Upper lobe of right lung (tissue), 1 donor: ENCODE measurements around the gene TDRD12. TPM values are rescaled to one million over a fixed set of nuclear protein-coding genes. Genes with fewer than 3 reads are reported as not detected.
A peak's percentile ranks its signal among the peaks of the same experiment; 100 is the strongest.
"Not testable (repeated sequence)": the region's sequence is repeated elsewhere in the genome, so short reads cannot be mapped to it uniquely, and the experiment has no call there.

Source experiments
- ATAC-seq: fragments of 200-7000 bp; cut with Tn5 transposase; one replicate; pipeline ENCODE4 v1.9.1; 2020; ENCODE audit warnings: mild to moderate bottlenecking, moderate library complexity
- DNase-seq: peaks from one replicate; pipeline ENCODE4 v3.0.0-alpha.2; 2020
- H3K27ac ChIP-seq: fragments of 200-600 bp; one replicate; pipeline ENCODE4 v1.8.0; 2022
- H3K27me3 ChIP-seq: fragments of 200-600 bp; one replicate; pipeline ENCODE4 v1.8.0; 2022; ENCODE audit warnings: mild to moderate bottlenecking
- H3K36me3 ChIP-seq: fragments of 200-600 bp; one replicate; pipeline ENCODE4 v1.8.0; 2022
- H3K4me1 ChIP-seq: fragments of 200-600 bp; one replicate; pipeline ENCODE4 v1.8.0; 2022
- H3K4me3 ChIP-seq: fragments of 200-600 bp; one replicate; pipeline ENCODE4 v1.8.0; 2022; ENCODE audit warnings: mild to moderate bottlenecking
- H3K9me3 ChIP-seq: fragments of 200-600 bp; one replicate; pipeline ENCODE4 v1.8.0; 2022
- intact Hi-C: fragments of 100-400 bp; cut with DNase I; formaldehyde crosslinking; loops from one replicate; pipeline ENCODE4 v1.11.0; 2022
- total RNA-seq: library from RNA; stranded (reverse); fragmentation: NEBNext Ultra II Directional; extraction: Animal tissue kit (Norgen Biotek cat#: 25700); gene quantifications from one replicate; pipeline ENCODE4 v1.2.1, GENCODE V29; 2021
- TF ChIP-seq, protein P1 (sequence below): fragments of 200-600 bp; IDR thresholded peaks from one replicate; pipeline ENCODE4 v1.8.0; 2022; ENCODE audit warnings: antibody characterized with exemption
- donor health status: DM: no; HTN: yes; CAD: no; lungs with severe emphysema.

TDRD12 gene
- total RNA-seq, 1 donor from 2014 or later, result not detected

GRCh38 chr19:32837531-32837930 lies 118.0 kb downstream of the TDRD12 start:
- H3K9me3 ChIP-seq, result peaks cover 5% of the 10 kb centered on the region
- H3K36me3 ChIP-seq, result no peaks in the 10 kb centered on the region
- no peaks in the 10 kb centered on the region for H3K27me3 ChIP-seq
- intact Hi-C loops, result no loop called here
- DNase-seq (no peak), ATAC-seq (no peak)
- H3K4me3 ChIP-seq, result no peak overlapping the region
- H3K4me1 ChIP-seq, result no peaks in the 10 kb centered on the region
- TF ChIP-seq, protein P1, sequence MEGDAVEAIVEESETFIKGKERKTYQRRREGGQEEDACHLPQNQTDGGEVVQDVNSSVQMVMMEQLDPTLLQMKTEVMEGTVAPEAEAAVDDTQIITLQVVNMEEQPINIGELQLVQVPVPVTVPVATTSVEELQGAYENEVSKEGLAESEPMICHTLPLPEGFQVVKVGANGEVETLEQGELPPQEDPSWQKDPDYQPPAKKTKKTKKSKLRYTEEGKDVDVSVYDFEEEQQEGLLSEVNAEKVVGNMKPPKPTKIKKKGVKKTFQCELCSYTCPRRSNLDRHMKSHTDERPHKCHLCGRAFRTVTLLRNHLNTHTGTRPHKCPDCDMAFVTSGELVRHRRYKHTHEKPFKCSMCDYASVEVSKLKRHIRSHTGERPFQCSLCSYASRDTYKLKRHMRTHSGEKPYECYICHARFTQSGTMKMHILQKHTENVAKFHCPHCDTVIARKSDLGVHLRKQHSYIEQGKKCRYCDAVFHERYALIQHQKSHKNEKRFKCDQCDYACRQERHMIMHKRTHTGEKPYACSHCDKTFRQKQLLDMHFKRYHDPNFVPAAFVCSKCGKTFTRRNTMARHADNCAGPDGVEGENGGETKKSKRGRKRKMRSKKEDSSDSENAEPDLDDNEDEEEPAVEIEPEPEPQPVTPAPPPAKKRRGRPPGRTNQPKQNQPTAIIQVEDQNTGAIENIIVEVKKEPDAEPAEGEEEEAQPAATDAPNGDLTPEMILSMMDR, result no peak
- H3K27ac ChIP-seq, result no peak overlapping the region

GRCh38 chr19:32842061-32842460 lies 122.5 kb downstream of the TDRD12 start:
- no peaks in the 10 kb centered on the region for H3K4me1 ChIP-seq
- no peak overlapping the region for H3K4me3 ChIP-seq
- ATAC-seq, result no peak
- peaks cover 5% of the 10 kb centered on the region for H3K9me3 ChIP-seq
- TF ChIP-seq, protein P1, result no peak
- DNase-seq, result no peak
- intact Hi-C loops, result no loop called here
- no peaks in the 10 kb centered on the region for H3K36me3 ChIP-seq
- no peak overlapping the region for H3K27ac ChIP-seq
- no peaks in the 10 kb centered on the region for H3K27me3 ChIP-seq

DNA sequence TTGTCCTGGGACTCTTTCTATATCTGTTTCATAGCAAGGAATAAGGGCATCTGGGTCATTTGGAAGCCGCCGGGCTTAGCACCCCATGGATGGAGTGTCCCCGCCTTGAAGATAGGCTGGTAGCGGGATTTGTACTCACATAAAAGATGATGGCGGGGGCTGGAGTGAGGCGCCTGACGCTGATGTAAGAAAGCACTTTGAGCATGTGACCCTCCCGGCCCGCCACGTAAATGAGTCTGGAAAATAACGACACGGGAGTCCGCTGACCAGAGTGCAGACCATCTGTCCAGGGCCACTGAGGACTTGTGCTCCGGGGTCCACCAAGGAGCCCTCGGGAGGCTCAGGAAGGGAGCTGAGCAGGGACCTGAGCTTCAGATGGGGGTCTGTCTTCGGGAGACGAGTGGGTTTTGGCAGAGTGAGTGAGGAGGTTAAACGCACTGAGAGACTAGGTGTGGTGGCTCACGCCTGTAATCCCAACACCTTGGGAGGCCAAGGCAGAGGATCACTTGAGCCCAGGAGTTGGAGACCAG lies 124.2 kb downstream of the TDRD12 start:
- Histone ChIP-seq H3K27ac (no peak overlapping the region), H3K4me1 (no peaks in the 10 kb centered on the region), H3K27me3 (no peaks in the 10 kb centered on the region), H3K9me3 (peaks cover 5% of the 10 kb centered on the region), H3K36me3 (no peaks in the 10 kb centered on the region), H3K4me3 (no peak overlapping the region)
- DNase-seq (no peak), ATAC-seq (no peak)
- intact Hi-C loops, result no loop called here
- TF ChIP-seq, protein P1, result no peak

DNA sequence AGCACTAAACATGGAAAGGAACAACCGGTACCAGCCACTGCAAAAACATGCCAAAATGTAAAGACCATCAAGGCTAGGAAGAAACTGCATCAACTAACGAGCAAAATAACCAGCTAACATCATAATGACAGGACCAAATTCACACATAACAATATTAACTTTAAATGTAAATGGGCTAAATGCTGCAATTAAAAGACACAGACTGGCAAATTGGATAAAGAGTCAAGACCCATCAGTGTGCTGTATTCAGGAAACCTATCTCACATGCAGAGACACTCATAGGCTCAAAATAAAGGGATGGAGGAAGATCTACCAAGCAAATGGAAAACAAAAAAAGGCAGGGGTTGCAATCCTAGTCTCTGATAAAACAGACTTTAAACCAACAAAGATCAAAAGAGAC lies 128.5 kb downstream of the TDRD12 start:
- H3K36me3 ChIP-seq, H3K9me3 ChIP-seq, H3K27me3 ChIP-seq, H3K4me1 ChIP-seq, H3K27ac ChIP-seq, intact Hi-C loops, DNase-seq, H3K4me3 ChIP-seq, ATAC-seq: not testable (repeated sequence)

- no peaks in the 10 kb centered on the region for H3K36me3 ChIP-seq
- no peak for ATAC-seq
- intact Hi-C loops, result no loop called here
These were observed 132.6 kb downstream of the TDRD12 start for GRCh38 chr19:32852216-32852615.

DNA sequence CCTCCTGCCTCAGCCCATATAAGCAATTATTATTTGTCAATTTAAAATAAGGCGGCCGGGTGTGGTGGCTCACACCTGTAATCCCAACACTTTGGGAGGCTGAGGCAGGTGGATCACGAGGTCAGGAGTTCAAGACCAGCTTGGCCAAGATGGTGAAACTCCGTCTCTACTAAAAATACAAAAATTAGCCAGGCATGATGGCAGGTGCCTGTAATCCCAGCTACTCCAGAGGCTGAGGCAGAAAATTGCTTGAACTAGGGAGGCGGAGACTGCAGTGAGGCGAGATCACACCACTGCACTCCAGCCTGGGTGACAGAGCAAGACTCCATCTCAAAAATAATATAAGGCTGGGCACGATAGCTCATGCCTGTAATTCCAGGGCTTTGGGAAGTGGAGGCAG lies 137.3 kb downstream of the TDRD12 start:
- H3K4me3 ChIP-seq, H3K36me3 ChIP-seq, H3K4me1 ChIP-seq, ATAC-seq, H3K27ac ChIP-seq, intact Hi-C loops, H3K9me3 ChIP-seq, H3K27me3 ChIP-seq: not testable (repeated sequence)
- DNase-seq, result peak; percentile 25

More at GRCh38 chr19:32852216-32852615, 132.6 kb downstream of the TDRD12 start:
- no peak overlapping the region for H3K27ac ChIP-seq
- TF ChIP-seq, protein P1, result no peak
- no peak overlapping the region for H3K4me3 ChIP-seq
- no peaks in the 10 kb centered on the region for H3K27me3 ChIP-seq
- H3K9me3 ChIP-seq, result no peaks in the 10 kb centered on the region
- no peaks in the 10 kb centered on the region for H3K4me1 ChIP-seq
- DNase-seq, result peak; percentile 12

GRCh38 chr19:32857584-32857983 lies 138.0 kb downstream of the TDRD12 start:
- ATAC-seq, result no peak

More at GRCh38 chr19:32857584-32857983, 138.0 kb downstream of the TDRD12 start:
- TF ChIP-seq, protein P1, result no peak
- Histone ChIP-seq H3K4me3 (no peak overlapping the region), H3K4me1 (no peaks in the 10 kb centered on the region), H3K27me3 (no peaks in the 10 kb centered on the region), H3K27ac (no peak overlapping the region), H3K36me3 (no peaks in the 10 kb centered on the region), H3K9me3 (no peaks in the 10 kb centered on the region)
- DNase-seq, result no peak
- intact Hi-C loops, result no loop called here
